GM19099 (cell line): ENCODE measurements around the gene HTR3C.

Experiments used
- POLR2A ChIP-seq: IDR thresholded peaks from 3 replicates; pipeline ENCODE4 v1.6.1; 2011; ENCODE audit warnings: low read depth; ENCODE audit not compliant: insufficient read length; ENCODE audit errors: extremely low read depth

The HTR3C gene

DNA sequence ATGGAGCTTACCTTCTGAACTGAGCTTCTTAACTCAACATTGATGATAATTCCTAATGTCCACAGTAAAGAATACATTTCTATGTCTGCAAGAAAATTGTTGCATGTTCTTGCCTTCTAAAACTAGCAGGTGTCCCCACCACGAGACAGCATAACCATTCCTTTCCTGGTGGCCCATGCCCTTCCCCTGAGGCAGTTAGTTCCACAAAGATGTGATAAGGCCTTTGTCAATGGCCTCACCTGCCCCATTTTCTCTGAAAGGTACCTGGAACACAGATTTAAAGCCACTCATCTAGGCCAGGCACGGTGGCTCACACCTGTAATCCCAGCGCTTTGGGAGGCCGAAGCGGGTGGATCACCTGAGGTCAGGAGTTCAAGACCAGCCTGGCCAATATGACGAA is 23.1 kb downstream of the HTR3C start:
- TF ChIP-seq POLR2A: no peak

DNA sequence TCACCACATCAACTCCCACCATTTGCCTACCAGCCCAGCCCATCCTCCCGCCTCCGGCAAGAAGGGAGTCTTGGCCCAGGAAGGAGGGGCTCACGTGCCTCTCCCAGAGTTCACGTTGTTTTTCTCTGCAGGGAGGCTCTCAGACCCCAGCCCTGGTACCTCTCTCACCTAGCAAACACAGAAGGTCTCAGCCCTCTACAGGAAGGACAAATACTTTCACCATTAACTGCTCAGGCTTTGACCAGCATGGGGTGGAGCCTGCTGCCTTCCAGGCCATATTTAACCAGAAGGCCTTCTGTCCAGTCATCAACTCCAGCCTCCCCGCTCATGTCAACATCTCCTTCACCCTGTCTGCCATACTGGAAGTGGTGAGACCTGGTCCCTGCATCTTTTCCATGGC is 25.0 kb downstream of the HTR3C start:
- no peak for TF ChIP-seq POLR2A

DNA sequence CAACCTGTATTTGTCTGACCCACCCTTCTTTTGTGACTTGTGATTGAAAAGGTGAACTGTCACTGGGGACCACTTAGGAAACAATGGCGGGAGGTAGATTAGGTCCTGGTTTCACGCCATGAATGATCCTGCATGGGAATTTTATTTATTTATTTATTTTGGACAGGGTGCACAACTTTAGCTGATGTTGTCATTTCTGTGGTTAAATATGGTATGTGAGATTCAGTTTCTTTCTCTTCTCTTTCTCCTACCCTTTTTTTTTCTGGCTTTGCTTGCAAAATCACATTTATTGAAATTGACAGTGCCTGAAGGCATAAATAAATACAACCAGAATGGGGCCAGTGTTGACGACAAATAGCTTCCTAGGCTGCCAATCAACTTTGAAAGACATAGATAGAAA is 26.0 kb downstream of the HTR3C start:
- no peak for TF ChIP-seq POLR2A

DNA sequence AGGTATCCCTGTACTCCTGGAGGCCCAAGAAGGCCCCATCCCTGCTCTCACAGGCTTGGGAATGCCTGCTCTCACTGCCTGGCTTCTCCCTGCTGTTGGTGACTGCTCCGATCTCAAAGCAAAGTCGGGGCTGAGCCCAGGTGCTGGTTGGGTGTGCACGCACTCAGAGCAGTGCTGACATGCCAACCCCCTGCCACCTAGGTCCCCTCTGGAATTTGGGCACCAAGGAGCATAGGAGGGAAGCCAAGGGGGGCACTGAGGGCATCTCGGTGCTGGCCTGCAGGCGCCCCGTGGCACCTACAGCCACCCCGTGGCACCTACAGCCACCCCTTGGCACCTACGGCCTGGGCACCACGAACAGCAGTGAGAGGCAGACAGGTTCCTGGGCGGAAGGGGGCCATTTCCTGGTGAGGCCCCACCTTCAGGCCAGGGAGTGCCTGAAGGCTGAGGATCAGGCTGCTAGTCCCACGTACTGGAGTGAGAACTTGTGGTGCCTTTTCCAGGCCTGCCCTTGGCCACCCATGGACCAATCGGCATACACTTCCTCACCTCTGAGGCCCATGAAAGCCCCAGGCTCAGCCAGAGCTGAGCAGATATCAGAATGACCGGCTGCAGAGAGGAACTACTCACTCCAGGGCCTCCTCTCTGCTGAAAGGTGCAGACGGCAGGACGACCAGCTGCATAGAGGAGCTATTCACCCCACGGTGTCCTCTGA is 28.4 kb downstream of the HTR3C start:
- no peak for TF ChIP-seq POLR2A

DNA sequence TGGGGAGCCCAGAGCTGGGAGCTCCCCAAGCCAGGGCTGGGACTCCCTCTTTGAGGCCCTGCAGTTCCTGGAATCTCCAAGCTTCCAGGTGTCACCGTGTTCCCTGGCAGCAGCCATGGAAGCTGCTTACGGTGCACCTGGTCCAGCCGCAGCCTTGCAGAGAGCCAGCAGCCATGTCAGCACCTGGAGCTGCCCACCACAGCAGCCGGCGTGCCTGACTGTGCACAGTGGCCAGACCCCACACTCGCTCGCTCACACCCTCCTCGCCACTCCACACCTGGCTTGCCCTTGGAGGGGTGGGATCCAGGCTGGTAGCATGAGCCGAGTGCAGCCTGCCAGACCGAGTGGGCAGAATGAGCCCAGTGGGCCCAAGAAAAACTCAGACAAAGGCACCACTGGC is 29.2 kb downstream of the HTR3C start:
- TF ChIP-seq POLR2A: no peak

DNA sequence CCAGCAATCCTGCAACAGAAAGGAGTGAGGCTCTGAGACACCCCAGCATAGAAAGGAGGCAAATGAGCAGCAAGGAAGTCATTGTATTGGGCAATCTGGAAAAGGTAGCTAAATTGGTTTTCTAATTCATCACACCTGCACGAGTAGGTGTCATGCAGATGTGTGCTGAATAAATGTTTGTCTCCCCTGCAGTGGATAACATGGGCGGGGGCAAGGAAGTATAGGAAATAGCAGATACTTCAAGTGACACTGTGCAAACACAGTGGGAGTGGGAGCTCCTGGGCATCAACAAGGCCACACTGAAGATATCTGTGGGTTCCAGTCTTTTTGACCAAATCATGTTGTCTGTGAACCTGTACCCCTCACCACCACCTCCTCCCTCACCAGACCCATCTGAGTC is 29.6 kb downstream of the HTR3C start:
- TF ChIP-seq POLR2A: no peak

DNA sequence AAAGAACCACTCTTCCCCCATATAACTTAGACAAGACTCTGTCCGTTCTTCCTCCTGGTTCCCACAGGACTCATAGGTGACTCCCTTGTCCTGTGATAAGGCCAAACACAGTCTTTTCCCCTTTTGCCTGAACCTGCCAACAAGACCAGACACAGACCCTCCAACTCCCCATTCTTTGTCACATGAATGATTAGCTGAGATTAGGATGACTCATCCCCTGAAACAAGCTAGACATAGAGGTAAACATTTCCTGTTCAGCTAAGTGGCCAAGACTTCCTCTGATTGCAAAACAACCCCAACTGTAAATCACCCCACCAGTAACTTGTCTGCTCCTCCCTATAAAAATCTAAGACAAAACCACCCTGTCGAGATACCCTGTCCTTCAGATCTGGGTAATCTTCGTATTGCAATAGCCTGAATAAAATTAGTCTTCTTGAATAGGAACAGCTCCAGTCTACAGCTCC is 32.6 kb downstream of the HTR3C start:
- no peak for TF ChIP-seq POLR2A

DNA sequence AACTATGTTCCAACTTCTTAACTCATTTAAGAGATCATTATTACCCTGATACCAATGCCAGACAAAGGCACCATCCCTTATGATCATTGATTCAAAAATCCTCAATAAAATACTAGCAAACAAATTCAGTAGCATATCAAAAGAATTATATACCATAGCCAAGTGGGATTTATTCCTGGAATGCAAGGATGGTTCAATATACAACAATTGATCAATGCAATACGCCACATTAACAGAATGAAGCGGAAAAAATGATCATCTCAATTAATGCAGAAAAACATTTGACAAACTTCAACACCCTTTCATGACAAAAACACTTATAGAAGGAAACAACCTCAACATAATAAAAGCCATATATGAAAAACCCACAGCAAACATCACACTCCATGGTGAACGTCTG is 39.4 kb downstream of the HTR3C start:
- TF ChIP-seq POLR2A: no peak

DNA sequence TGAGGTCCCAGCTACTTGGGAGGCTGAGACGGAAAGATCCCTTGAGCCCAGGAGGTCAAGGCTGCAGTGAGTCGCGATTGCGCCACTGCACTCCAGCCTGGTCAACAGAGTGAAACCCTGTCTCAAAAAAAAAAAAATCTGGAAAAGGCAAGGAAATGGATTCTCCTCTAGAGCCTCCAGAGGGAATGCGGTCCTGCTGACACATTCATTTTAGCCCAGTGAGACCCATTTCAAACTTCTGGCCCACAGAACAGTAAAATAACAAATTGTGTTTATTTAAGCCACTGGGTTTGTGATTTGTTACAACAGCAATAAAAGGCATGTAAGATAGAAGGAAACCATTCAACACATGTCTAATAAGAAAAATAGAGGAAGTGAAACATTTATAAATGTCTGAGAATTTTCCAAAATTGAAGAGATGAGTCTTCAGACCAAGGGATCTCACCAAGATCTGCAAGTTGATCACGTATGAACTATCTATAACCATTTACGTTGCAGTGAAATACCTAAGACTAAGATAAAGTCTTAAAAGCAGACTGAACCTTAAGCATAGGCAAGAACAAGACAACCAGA is 44.0 kb downstream of the HTR3C start, which contains the start of gene HTR3E:
Gene HTR3E, plus strand, starts transcription at position 254 of the 573 bp plus-strand sequence. CDS start 466 bp downstream, outside the sequence.
- TF ChIP-seq POLR2A: no peak

DNA sequence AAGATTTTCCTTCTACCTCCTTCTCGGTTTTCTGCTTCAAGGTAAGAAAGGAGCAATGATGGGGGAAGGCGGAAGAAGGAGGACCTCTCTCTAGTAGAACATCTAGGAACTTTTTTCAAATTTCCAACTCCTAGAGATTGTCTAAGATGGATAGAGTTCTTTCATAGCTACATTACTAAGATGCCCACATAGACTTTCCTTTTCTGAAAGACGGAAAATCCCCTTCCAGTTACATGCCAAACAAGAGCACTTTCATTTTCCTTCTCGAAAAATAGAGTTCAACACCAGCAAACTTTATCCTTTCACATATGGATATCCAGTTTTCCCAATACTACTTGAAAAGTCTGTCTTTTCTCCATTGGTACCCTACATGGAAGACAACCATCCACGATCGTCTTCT is 44.7 kb downstream of the HTR3C start:
- TF ChIP-seq POLR2A: no peak

DNA sequence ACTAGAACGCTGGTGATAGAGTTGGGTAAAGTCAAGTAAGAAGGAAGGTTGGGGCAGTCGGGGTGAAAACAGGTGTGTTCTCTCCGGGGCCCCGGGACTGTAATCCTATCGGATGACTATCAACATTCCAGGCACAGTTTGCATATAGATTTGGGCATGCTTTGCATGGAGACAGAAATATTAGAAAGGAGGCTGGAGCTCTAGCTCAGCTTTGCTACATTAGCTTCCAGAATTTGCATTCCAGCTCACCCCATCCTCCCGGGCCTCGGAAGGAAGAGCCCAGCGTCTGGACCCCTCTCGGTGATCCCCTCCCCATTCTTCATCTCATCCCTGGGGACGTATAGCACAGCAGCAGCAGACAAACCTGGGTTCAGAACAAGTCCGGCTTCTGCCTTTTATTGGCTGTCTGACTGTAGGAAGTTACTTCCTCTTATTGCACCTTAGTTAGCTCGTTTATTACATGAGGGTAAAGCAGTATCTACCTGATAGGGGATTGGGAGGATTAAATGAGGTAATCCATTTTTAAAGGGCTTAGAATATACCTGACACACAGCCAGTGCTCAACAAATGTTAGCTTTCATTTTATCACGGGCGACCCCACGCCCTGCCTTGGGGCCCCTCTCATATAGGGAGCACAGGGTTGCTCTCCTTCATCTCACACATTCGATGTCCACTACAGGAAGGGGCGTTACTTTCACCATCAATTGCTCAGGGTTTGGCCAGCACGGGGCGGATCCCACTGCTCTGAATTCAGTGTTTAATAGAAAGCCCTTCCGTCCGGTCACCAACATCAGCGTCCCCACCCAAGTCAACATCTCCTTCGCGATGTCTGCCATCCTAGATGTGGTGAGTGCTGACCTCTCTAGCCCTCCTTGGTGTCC is 47.2 kb downstream of the HTR3C start:
- no peak for TF ChIP-seq POLR2A
